ENCODE measurements around the gene UNC79.

Gene UNC79

GRCh38 chr14:93716746-93717667 is 286.3 kb downstream of the UNC79 start:
- no peak for DNase-seq (ENCODE audit: low spot score)
- in situ Hi-C loops (cut with MboI; ENCODE audit: low pct_unique_long_range_greater_than_20kb, low sequenced_read_pairs, unreplicated experiment) = no loop called here
- no peak for TF ChIP-seq CTCF (IDR thresholded peaks at IDR 0.05; ENCODE audit: extremely low read depth, insufficient read depth, missing control alignments)

GRCh38 chr14:93717668-93718320 is 287.1 kb downstream of the UNC79 start:
- in situ Hi-C loops (cut with MboI; ENCODE audit: low pct_unique_long_range_greater_than_20kb, low sequenced_read_pairs, unreplicated experiment) = no loop called here
- DNase-seq (ENCODE audit: low spot score) = no peak
- no peak for TF ChIP-seq CTCF (IDR thresholded peaks at IDR 0.05; ENCODE audit: extremely low read depth, insufficient read depth, missing control alignments)

- TF ChIP-seq CTCF (IDR thresholded peaks at IDR 0.05; ENCODE audit: extremely low read depth, insufficient read depth, missing control alignments) = no peak
- DNase-seq (ENCODE audit: low spot score) = no peak
- in situ Hi-C loops (cut with MboI; ENCODE audit: low pct_unique_long_range_greater_than_20kb, low sequenced_read_pairs, unreplicated experiment) = no loop called here
Measured at GRCh38 chr14:93719256-93719655, 288.5 kb downstream of the UNC79 start.

- in situ Hi-C loops (cut with MboI; ENCODE audit: low pct_unique_long_range_greater_than_20kb, low sequenced_read_pairs, unreplicated experiment) = no loop called here
Measured at GRCh38 chr14:93720076-93720815, 289.5 kb downstream of the UNC79 start.

GRCh38 chr14:93720981-93721483 is 290.3 kb downstream of the UNC79 start:
- no peak for DNase-seq (ENCODE audit: low spot score)
- no peak for TF ChIP-seq CTCF (IDR thresholded peaks at IDR 0.05; ENCODE audit: extremely low read depth, insufficient read depth, missing control alignments)
- in situ Hi-C loops (cut with MboI; ENCODE audit: low pct_unique_long_range_greater_than_20kb, low sequenced_read_pairs, unreplicated experiment) = no loop called here

More at GRCh38 chr14:93720076-93720815, 289.5 kb downstream of the UNC79 start:
- no peak for DNase-seq (ENCODE audit: low spot score)
- TF ChIP-seq CTCF (IDR thresholded peaks at IDR 0.05; ENCODE audit: extremely low read depth, insufficient read depth, missing control alignments) = no peak

- TF ChIP-seq CTCF (IDR thresholded peaks at IDR 0.05; ENCODE audit: extremely low read depth, insufficient read depth, missing control alignments) = no peak
- in situ Hi-C loops (cut with MboI; ENCODE audit: low pct_unique_long_range_greater_than_20kb, low sequenced_read_pairs, unreplicated experiment) = no loop called here
- DNase-seq (ENCODE audit: low spot score) = no peak
Measured at GRCh38 chr14:93723001-93723400, 292.3 kb downstream of the UNC79 start.
